Gastroesophageal sphincter (tissue), 4 donors: ENCODE results near the gene PGP. TPM values are rescaled to one million over a fixed set of nuclear protein-coding genes. Genes with fewer than 3 reads are reported as not detected.

Experiments used
- ATAC-seq: fragments of 150-250 bp; one replicate; pipeline ENCODE4 v1.9.1; 2016; ENCODE audit warnings: mild to moderate bottlenecking, moderate library complexity
- H3K27ac ChIP-seq, 4 donors: fragments of 200-600 bp; sonication (generic) in 3 of 4; 1 replicate in 3 of 4; 2 replicates in 1 of 4; pipeline ENCODE4 v1.5.1; 2016 to 2019
- H3K27me3 ChIP-seq: fragments of 200-600 bp; sonication (generic); one replicate; pipeline ENCODE4 v1.5.1; 2019
- H3K36me3 ChIP-seq, 2 donors: fragments of 200-600 bp; sonication (generic); one replicate each; pipeline ENCODE4 v1.5.1; 2019; ENCODE audit warnings: control low read depth in 1 of 2
- H3K4me1 ChIP-seq, 3 donors: fragments of 200-600 bp; sonication (generic); 1 replicate in 2 of 3; 2 replicates in 1 of 3; pipeline ENCODE4 v1.5.1; 2016 to 2019; ENCODE audit warnings: control low read depth in 2 of 3
- H3K4me3 ChIP-seq, 2 donors: fragments of 200-600 bp; sonication (generic); one replicate each; pipeline ENCODE4 v1.5.1; 2019; ENCODE audit warnings: mild to moderate bottlenecking in 1 of 2, moderate library complexity in 1 of 2
- H3K9me3 ChIP-seq, 3 donors: fragments of 200-600 bp; sonication (generic); one replicate each; pipeline ENCODE4 v1.5.1; 2017 to 2019; ENCODE audit warnings: control low read depth in 2 of 3
- CTCF ChIP-seq, 4 experiments: fragments of 200-600 bp in 2 of 4; fragments of 450-650 bp in 2 of 4; sonication (generic) in 1 of 4; IDR thresholded peaks; one replicate each; pipeline ENCODE4 v1.5.1; 2017 to 2019; ENCODE audit warnings: antibody characterized with exemption in 4 of 4, mild to moderate bottlenecking in 2 of 4, moderate library complexity in 2 of 4
- EP300 ChIP-seq: sonication (generic); formaldehyde crosslinking; IDR thresholded peaks from one replicate; pipeline ENCODE4 v1.6.1; 2017; ENCODE audit warnings: antibody characterized with exemption, mild to moderate bottlenecking
- POLR2A ChIP-seq, 2 donors: fragments of 450-650 bp; IDR thresholded peaks; one replicate each; pipeline ENCODE4 v1.6.1; 2017; ENCODE audit warnings: antibody characterized with exemption in 2 of 2, mild to moderate bottlenecking in 2 of 2, moderate library complexity in 1 of 2
- POLR2AphosphoS5 ChIP-seq: sonication (generic); formaldehyde crosslinking; IDR thresholded peaks from one replicate; pipeline ENCODE4 v1.6.1; 2017; ENCODE audit warnings: antibody characterized with exemption
- WGBS, 2 donors: methylation state at CpG; one replicate each; pipeline ENCODE4 v1.1.5; 2018; ENCODE audit warnings: low coverage in 1 of 2; 5-methylcytosine and 5-hydroxymethylcytosine counted together
- total RNA-seq, 4 donors: library from RNA; depleted of rRNA; stranded (reverse); fragments of >200 nt; gene quantifications; one replicate each; pipeline ENCODE4 v1.1.0, GENCODE V29; 2016

The PGP gene
- total RNA-seq, 4 donors from 2014 or later = 7.6 to 17.3 (median 12.5) TPM

- H3K4me1 ChIP-seq = peaks cover 2 to 43% (median 22%) of the 10 kb centered on the region in 3 donors
Measured at GRCh38 chr16:2208308-2208707, 6.3 kb downstream of the PGP start.

GRCh38 chr16:2207872-2208271, 6.8 kb downstream of the PGP start:
- no peak for ATAC-seq
- no peak for TF ChIP-seq POLR2AphosphoS5
- TF ChIP-seq EP300 = no peak
- TF ChIP-seq POLR2A (IDR thresholded peaks at IDR 0.05) = no peak
- TF ChIP-seq CTCF (IDR thresholded peaks at IDR 0.05) = no peak
- Histone ChIP-seq H3K27me3 (no peaks in the 10 kb centered on the region), H3K27ac (no peak overlapping the region), H3K9me3 (no peaks in the 10 kb centered on the region), H3K36me3 (peaks cover 0 to 45% of the 10 kb centered on the region in 2 donors), H3K4me3 (no peak overlapping the region), H3K4me1 (peaks cover 0 to 39% (median 17%) of the 10 kb centered on the region in 3 donors)
- WGBS, 2 donors = 60% methylated on average over 2 of the region's 9 CpGs; no CpG with 5 or more reads in 1 of the 2 donors

More at GRCh38 chr16:2208308-2208707, 6.3 kb downstream of the PGP start:
- H3K27ac ChIP-seq = no peak overlapping the region
- 80% methylated on average over 1 of the region's 23 CpGs; no CpG with 5 or more reads in 1 of the 2 donors for WGBS, 2 donors
- no peak for ATAC-seq
- H3K4me3 ChIP-seq = no peak overlapping the region
- H3K9me3 ChIP-seq = no peaks in the 10 kb centered on the region
- TF ChIP-seq POLR2A (IDR thresholded peaks at IDR 0.05) = no peak
- TF ChIP-seq POLR2AphosphoS5 = no peak
- TF ChIP-seq EP300 = no peak
- TF ChIP-seq CTCF (IDR thresholded peaks at IDR 0.05) = no peak
- H3K27me3 ChIP-seq = no peaks in the 10 kb centered on the region
- H3K36me3 ChIP-seq = peaks cover 0 to 45% of the 10 kb centered on the region in 2 donors

- Histone ChIP-seq H3K27me3 (no peaks in the 10 kb centered on the region), H3K36me3 (peaks cover 0 to 38% of the 10 kb centered on the region in 2 donors), H3K4me1 (peaks cover 0 to 29% (median 14%) of the 10 kb centered on the region in 3 donors), H3K27ac (peak overlapping the region in 1 of 4 donors; percentile 98), H3K4me3 (no peak overlapping the region), H3K9me3 (no peaks in the 10 kb centered on the region)
- WGBS, 2 donors = 76% methylated on average over 5 of the region's 23 CpGs; no CpG with 5 or more reads in 1 of the 2 donors
- no peak for ATAC-seq
- TF ChIP-seq CTCF (IDR thresholded peaks at IDR 0.05) = no peak
- TF ChIP-seq POLR2A (IDR thresholded peaks at IDR 0.05) = no peak
- no peak for TF ChIP-seq EP300
- no peak for TF ChIP-seq POLR2AphosphoS5
Measured at GRCh38 chr16:2206780-2207433, 7.7 kb downstream of the PGP start.

- no peaks in the 10 kb centered on the region for H3K9me3 ChIP-seq
- H3K4me1 ChIP-seq = peaks cover 0 to 27% (median 14%) of the 10 kb centered on the region in 3 donors
- peak overlapping the region in 3 of 4 donors; percentile 98 to 100 (median 98) for H3K27ac ChIP-seq
- ATAC-seq = no peak
- peaks cover 0 to 37% of the 10 kb centered on the region in 2 donors for H3K36me3 ChIP-seq
- 60% methylated on average over 1 of the region's 18 CpGs; no CpG with 5 or more reads in 1 of the 2 donors for WGBS, 2 donors
- TF ChIP-seq CTCF (IDR thresholded peaks at IDR 0.05) (no peak), POLR2AphosphoS5 (no peak), EP300 (no peak), POLR2A (IDR thresholded peaks at IDR 0.05) (no peak)
- no peaks in the 10 kb centered on the region for H3K27me3 ChIP-seq
- H3K4me3 ChIP-seq = peak overlapping the region in 1 of 2 donors; percentile 78
Measured at GRCh38 chr16:2206420-2206779, 8.2 kb downstream of the PGP start.

- Histone ChIP-seq H3K36me3 (peaks cover 0 to 37% of the 10 kb centered on the region in 2 donors), H3K27ac (peak overlapping the region; percentile 94 to 100 (median 98)), H3K9me3 (no peaks in the 10 kb centered on the region), H3K4me1 (peaks cover 0 to 27% (median 14%) of the 10 kb centered on the region in 3 donors), H3K4me3 (peak overlapping the region; percentile 78 to 87), H3K27me3 (no peaks in the 10 kb centered on the region)
- no CpG with 5 or more reads among the region's 16 CpGs for WGBS, 2 donors
- TF ChIP-seq POLR2AphosphoS5 = no peak
- peak; percentile 4 for ATAC-seq
Measured at GRCh38 chr16:2205967-2206313, 8.7 kb downstream of the PGP start.
